Spleen (tissue), 7 donors: Measurements from ENCODE around the gene FAM184A.

ENCODE experiments used
- POLR2A ChIP-seq, 3 donors: fragments of 450-650 bp; IDR thresholded peaks; one replicate each; pipeline ENCODE4 v1.5.1; 2017; ENCODE audit warnings: antibody characterized with exemption in 3 of 3, mild to moderate bottlenecking in 1 of 3
- POLR2AphosphoS5 ChIP-seq, 3 donors: sonication (generic); formaldehyde crosslinking; IDR thresholded peaks; one replicate each; pipeline ENCODE4 v1.5.1; 2017; ENCODE audit warnings: antibody characterized with exemption in 3 of 3
- TF ChIP-seq, protein P1 (sequence below), 11 experiments: fragments of 200-600 bp in 7 of 11; fragments of 450-650 bp in 4 of 11; sonication (generic) in 4 of 11; IDR thresholded peaks in 8 of 11; conservative IDR thresholded peaks in 3 of 11; 1 replicate in 7 of 11; 2 replicates in 4 of 11; pipeline versions ENCODE4 v1.4.0 to v1.8.0; 2016 to 2021; ENCODE audit warnings: antibody characterized with exemption in 11 of 11, inconsistent platforms in 4 of 11, mild to moderate bottlenecking in 1 of 11
- donor health status: DM: no; HTN: no; CAD: no; lungs with moderate emphysema.
- donor health status: DM: no; HTN: no; CAD: no.
- donor health status: DM: no; HTN: no; CAD: no.

DNA sequence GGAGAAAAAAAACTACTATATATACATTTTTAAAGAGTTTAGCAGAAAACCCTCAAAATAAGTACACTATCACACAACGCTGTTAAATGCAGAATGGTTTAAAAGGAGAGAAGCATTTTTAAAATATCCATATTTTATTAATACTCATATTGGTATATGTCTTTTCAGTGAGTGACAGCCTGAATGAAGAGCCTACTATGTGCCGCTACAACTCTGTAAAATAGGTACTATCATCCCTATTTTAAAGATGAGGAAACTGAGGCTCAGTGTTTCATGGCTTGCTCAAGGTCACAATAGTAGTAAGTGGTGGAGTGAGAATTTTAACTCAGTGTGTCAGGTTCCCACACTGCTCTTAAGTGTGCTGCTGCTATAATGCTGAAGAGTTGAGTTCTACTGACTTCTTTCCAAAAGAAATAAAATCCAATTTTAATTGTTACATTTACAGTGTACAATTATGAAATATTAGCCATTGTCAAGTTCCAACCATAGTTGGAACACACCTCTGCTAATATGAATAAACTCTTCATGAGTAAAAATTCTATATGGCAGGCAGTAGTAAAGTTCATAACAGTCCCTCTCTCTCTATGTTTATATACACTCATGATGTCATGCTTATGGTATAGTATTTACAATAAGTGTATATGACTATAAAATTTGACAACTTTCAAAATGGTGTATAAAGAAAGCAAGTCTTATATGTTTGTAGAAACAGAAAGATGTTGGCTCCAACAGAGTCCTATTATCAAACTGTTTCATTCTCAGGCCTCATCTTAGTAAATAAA lies 3.1 kb downstream of the FAM184A start:
- TF ChIP-seq, protein P1, sequence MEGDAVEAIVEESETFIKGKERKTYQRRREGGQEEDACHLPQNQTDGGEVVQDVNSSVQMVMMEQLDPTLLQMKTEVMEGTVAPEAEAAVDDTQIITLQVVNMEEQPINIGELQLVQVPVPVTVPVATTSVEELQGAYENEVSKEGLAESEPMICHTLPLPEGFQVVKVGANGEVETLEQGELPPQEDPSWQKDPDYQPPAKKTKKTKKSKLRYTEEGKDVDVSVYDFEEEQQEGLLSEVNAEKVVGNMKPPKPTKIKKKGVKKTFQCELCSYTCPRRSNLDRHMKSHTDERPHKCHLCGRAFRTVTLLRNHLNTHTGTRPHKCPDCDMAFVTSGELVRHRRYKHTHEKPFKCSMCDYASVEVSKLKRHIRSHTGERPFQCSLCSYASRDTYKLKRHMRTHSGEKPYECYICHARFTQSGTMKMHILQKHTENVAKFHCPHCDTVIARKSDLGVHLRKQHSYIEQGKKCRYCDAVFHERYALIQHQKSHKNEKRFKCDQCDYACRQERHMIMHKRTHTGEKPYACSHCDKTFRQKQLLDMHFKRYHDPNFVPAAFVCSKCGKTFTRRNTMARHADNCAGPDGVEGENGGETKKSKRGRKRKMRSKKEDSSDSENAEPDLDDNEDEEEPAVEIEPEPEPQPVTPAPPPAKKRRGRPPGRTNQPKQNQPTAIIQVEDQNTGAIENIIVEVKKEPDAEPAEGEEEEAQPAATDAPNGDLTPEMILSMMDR (IDR thresholded peaks at IDR 0.05 in 8 of 11, conservative IDR thresholded peaks at IDR 0.05 in 3 of 11): no peak
- TF ChIP-seq POLR2A (IDR thresholded peaks at IDR 0.05) (no peak), POLR2AphosphoS5 (IDR thresholded peaks at IDR 0.05) (no peak)
